ENCODE data around the gene ATMIN.

GRCh38 chr16:81061871-81062608 lies 26.4 kb downstream of the ATMIN start:
- no peak for TF ChIP-seq POLR2A (IDR thresholded peaks at IDR 0.05; ENCODE audit: borderline replicate concordance, extremely low read depth, insufficient read depth, insufficient read length)
- TF ChIP-seq, protein P1, sequence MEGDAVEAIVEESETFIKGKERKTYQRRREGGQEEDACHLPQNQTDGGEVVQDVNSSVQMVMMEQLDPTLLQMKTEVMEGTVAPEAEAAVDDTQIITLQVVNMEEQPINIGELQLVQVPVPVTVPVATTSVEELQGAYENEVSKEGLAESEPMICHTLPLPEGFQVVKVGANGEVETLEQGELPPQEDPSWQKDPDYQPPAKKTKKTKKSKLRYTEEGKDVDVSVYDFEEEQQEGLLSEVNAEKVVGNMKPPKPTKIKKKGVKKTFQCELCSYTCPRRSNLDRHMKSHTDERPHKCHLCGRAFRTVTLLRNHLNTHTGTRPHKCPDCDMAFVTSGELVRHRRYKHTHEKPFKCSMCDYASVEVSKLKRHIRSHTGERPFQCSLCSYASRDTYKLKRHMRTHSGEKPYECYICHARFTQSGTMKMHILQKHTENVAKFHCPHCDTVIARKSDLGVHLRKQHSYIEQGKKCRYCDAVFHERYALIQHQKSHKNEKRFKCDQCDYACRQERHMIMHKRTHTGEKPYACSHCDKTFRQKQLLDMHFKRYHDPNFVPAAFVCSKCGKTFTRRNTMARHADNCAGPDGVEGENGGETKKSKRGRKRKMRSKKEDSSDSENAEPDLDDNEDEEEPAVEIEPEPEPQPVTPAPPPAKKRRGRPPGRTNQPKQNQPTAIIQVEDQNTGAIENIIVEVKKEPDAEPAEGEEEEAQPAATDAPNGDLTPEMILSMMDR (IDR thresholded peaks at IDR 0.05 in 2 of 3, conservative IDR thresholded peaks at IDR 0.05 in 1 of 3; ENCODE audit: borderline replicate concordance in 1 of 3, insufficient read depth in 1 of 3, low read depth in 2 of 3, low read length in 2 of 3), result no peak
- TF ChIP-seq EZH2 (IDR thresholded peaks at IDR 0.05), result no peak
- TF ChIP-seq EZH2phosphoT487 (IDR thresholded peaks at IDR 0.05; ENCODE audit: borderline replicate concordance), result no peak
- TF ChIP-seq MAX (IDR thresholded peaks at IDR 0.05), result no peak
- no peak for TF ChIP-seq POLR2AphosphoS5 (IDR thresholded peaks at IDR 0.05; ENCODE audit: low read depth, low read length)
- TF ChIP-seq CEBPB (IDR thresholded peaks at IDR 0.05; ENCODE audit: low read depth), result no peak
- TF ChIP-seq YY1 (IDR thresholded peaks at IDR 0.05; ENCODE audit: extremely low read depth, insufficient replicate concordance, low read depth, low read length), result no peak
- no peak for TF ChIP-seq SIN3A (IDR thresholded peaks at IDR 0.05; ENCODE audit: low read depth)
- TF ChIP-seq JUND (IDR thresholded peaks at IDR 0.05), result no peak
- no peak for TF ChIP-seq ATF3 (IDR thresholded peaks at IDR 0.05)

Data from HCT116 (cell line).